SK-N-SH (cell line): Measurements from ENCODE around the gene MOB1A.

Experiments
- TAF1 ChIP-seq: IDR thresholded peaks from 2 replicates; pipeline ENCODE4 v1.6.1; 2012; ENCODE audit warnings: low read depth, mild to moderate bottlenecking, low read length, moderate library complexity, borderline replicate concordance
- TF ChIP-seq, protein P1 (sequence below): fragments of 200-600 bp; sonication (generic); IDR thresholded peaks from 2 replicates; pipeline ENCODE4 v1.6.1; 2017; ENCODE audit warnings: antibody characterized with exemption, mild to moderate bottlenecking, moderate library complexity

DNA sequence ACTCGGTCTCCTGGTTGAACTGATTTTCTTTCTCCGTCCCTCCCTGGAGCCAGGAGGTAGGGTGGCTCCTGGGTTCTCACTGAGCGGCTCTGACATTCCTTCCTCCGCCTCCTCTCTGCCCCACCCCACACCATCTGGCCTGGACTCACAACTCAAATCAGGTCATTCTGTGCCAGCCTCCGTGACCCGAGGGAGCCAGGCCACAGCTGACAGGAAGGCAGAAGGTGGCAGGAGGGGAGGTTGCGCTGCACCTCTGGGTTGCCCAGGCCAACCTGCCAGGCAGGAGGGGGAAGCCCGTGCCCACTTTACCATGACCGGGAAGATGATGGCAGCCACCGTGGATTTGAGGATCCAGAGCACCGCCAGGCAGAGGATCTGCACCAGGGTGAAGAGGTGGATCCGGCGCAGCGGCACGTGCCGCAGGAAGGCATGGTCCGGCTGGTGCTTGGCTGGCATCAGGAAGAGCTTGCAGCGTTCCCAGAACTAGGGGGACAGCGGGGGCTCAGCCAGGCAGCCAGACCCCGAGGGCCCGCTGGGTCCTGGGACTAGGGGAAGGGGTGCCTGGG, 48.1 kb upstream of the MOB1A start:
- TF ChIP-seq TAF1 = no peak
- TF ChIP-seq, protein P1, sequence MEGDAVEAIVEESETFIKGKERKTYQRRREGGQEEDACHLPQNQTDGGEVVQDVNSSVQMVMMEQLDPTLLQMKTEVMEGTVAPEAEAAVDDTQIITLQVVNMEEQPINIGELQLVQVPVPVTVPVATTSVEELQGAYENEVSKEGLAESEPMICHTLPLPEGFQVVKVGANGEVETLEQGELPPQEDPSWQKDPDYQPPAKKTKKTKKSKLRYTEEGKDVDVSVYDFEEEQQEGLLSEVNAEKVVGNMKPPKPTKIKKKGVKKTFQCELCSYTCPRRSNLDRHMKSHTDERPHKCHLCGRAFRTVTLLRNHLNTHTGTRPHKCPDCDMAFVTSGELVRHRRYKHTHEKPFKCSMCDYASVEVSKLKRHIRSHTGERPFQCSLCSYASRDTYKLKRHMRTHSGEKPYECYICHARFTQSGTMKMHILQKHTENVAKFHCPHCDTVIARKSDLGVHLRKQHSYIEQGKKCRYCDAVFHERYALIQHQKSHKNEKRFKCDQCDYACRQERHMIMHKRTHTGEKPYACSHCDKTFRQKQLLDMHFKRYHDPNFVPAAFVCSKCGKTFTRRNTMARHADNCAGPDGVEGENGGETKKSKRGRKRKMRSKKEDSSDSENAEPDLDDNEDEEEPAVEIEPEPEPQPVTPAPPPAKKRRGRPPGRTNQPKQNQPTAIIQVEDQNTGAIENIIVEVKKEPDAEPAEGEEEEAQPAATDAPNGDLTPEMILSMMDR = no peak
